Fibroblast of lung (primary cell): ENCODE data around the gene CCL7. TPM values are rescaled to one million over a fixed set of nuclear protein-coding genes. Genes with fewer than 3 reads are reported as not detected.

Source experiments
- DNase-seq, 2 donors: peaks; one replicate each; pipeline versions ENCODE4 v3.0.0 to v3.0.0-alpha.2; 2010; ENCODE audit warnings: low read depth in 2 of 2
- H2AFZ ChIP-seq: 2 replicates; pipeline ENCODE4 v1.5.1; 2012; ENCODE audit warnings: low read length, control low read depth, inconsistent platforms
- H3K27ac ChIP-seq: 2 replicates; pipeline ENCODE4 v1.5.1; 2011; ENCODE audit warnings: low read length, control low read depth; ENCODE audit not compliant: insufficient read depth
- H3K27me3 ChIP-seq: 2 replicates; pipeline ENCODE4 v1.5.1; 2011; ENCODE audit warnings: mild to moderate bottlenecking, low read length; ENCODE audit not compliant: control insufficient read depth, insufficient read depth
- H3K36me3 ChIP-seq: 2 replicates; pipeline ENCODE4 v1.5.1; 2011; ENCODE audit warnings: low read length; ENCODE audit not compliant: control insufficient read depth, insufficient read depth
- H3K4me1 ChIP-seq: 2 replicates; pipeline ENCODE4 v1.5.1; 2011; ENCODE audit warnings: low read length; ENCODE audit not compliant: control insufficient read depth, insufficient read depth; ENCODE audit errors: extremely low read depth
- H3K4me2 ChIP-seq: 2 replicates; pipeline ENCODE4 v1.5.1; 2011; ENCODE audit warnings: low read length, control low read depth; ENCODE audit not compliant: insufficient read depth; ENCODE audit errors: extremely low read depth
- H3K4me3 ChIP-seq, 4 experiments: fragments of 200-600 bp in 1 of 4; sonication (generic) in 1 of 4; replicated peaks in 1 of 4; 2 replicates each; pipeline ENCODE4 v1.5.1; 2011 to 2016; ENCODE audit warnings: low read length in 4 of 4, low read depth in 3 of 4, mild to moderate bottlenecking in 3 of 4, control low read depth in 2 of 4, inconsistent platforms in 1 of 4, mixed read lengths in 1 of 4; ENCODE audit not compliant: insufficient read depth in 1 of 4; ENCODE audit errors: control extremely low read depth in 1 of 4
- H3K79me2 ChIP-seq: 2 replicates; pipeline ENCODE4 v1.5.1; 2012; ENCODE audit warnings: mild to moderate bottlenecking, low read length, inconsistent platforms; ENCODE audit not compliant: control insufficient read depth, insufficient read depth
- H3K9ac ChIP-seq: 2 replicates; pipeline ENCODE4 v1.5.1; 2011; ENCODE audit warnings: mild to moderate bottlenecking, low read length, control low read depth; ENCODE audit not compliant: insufficient read depth
- H3K9me3 ChIP-seq: 2 replicates; pipeline ENCODE4 v1.5.1; 2012; ENCODE audit warnings: low read depth, low read length; ENCODE audit not compliant: control insufficient read depth, insufficient read depth
- H4K20me1 ChIP-seq: 2 replicates; pipeline ENCODE4 v1.5.1; 2011; ENCODE audit warnings: low read length; ENCODE audit not compliant: control insufficient read depth, insufficient read depth; ENCODE audit errors: extremely low read depth
- EZH2 ChIP-seq: IDR thresholded peaks from 2 replicates; pipeline ENCODE4 v1.5.1; 2012; ENCODE audit warnings: low read length, control low read depth, mild to moderate bottlenecking; ENCODE audit errors: missing control alignments
- polyA plus RNA-seq, 2 donors: library from polyadenylated mRNA; depleted of rRNA in 1 of 2; stranded (reverse) in 1 of 2; unstranded in 1 of 2; fragments of >200 nt; gene quantifications; 2 replicates each; pipeline ENCODE4 v1.2.1, GENCODE V29; 2011 to 2012; ENCODE audit warnings: missing spikeins in 1 of 2
- total RNA-seq: library from RNA; depleted of rRNA; stranded (reverse); fragments of >200 nt; gene quantifications from 2 replicates; pipeline ENCODE4 v1.2.1, GENCODE V29; 2014
- TF ChIP-seq, protein P1 (sequence below), 2 donors: IDR thresholded peaks in 1 of 2; conservative IDR thresholded peaks in 1 of 2; 1 replicate in 1 of 2; 2 replicates in 1 of 2; pipeline ENCODE4 v1.5.1; 2011 to 2012; ENCODE audit warnings: low read length in 2 of 2, control low read depth in 1 of 2, inconsistent platforms in 1 of 2, low read depth in 1 of 2, mild to moderate bottlenecking in 1 of 2

The CCL7 gene
- total and polyA plus RNA-seq, 2 donors (not counting 1 experiment from before 2014, with no cell fraction given) = 0.33 to 0.81 TPM

DNA sequence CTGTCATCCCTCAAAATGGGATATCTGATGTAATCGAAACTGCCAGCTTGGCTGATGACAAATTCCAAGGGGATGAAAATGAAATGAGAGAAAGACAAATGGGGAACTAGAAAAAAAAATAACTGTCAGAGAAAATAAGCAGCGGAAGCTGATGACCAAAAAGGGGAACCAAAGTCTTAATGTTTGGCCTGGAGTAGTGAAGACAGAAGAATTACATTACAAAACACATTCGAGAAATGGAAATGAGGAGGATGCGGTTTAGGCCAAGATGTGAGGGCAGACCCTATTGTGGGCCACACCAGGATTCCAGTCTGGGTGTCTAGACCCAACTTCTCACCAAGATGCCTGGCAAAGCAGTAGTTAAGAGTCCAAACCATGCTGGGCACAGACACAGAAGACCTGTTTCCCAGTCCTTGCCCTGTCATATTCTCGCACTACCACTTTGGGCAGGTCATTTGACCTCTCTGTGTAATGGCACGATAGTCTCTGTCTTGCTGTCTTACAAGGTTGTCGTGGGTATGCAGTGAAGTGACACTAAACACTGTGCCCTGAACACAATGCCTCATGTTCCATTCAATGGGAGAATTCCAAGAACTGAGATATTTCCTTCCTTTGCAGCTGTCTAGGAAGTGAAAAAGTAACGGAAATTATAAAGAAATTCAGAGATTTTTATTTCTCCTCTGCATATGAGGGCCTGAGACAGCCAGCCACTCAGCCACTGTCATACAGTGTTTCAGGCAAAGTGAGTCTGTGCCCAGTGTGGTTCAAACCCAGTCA is 27.2 kb upstream of the CCL7 start:
- H3K4me3 ChIP-seq = no peak overlapping the region
- no peak overlapping the region for H3K9ac ChIP-seq
- no peaks in the 10 kb centered on the region for H3K27me3 ChIP-seq
- no peaks in the 10 kb centered on the region for H3K9me3 ChIP-seq
- no peak overlapping the region for H2AFZ ChIP-seq
- DNase-seq = no peak
- no peak overlapping the region for H3K4me2 ChIP-seq
- TF ChIP-seq, protein P1, sequence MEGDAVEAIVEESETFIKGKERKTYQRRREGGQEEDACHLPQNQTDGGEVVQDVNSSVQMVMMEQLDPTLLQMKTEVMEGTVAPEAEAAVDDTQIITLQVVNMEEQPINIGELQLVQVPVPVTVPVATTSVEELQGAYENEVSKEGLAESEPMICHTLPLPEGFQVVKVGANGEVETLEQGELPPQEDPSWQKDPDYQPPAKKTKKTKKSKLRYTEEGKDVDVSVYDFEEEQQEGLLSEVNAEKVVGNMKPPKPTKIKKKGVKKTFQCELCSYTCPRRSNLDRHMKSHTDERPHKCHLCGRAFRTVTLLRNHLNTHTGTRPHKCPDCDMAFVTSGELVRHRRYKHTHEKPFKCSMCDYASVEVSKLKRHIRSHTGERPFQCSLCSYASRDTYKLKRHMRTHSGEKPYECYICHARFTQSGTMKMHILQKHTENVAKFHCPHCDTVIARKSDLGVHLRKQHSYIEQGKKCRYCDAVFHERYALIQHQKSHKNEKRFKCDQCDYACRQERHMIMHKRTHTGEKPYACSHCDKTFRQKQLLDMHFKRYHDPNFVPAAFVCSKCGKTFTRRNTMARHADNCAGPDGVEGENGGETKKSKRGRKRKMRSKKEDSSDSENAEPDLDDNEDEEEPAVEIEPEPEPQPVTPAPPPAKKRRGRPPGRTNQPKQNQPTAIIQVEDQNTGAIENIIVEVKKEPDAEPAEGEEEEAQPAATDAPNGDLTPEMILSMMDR (conservative IDR thresholded peaks at IDR 0.05 in 1 of 2, IDR thresholded peaks at IDR 0.05 in 1 of 2; ENCODE audit: low read depth in 1 of 2, low read length in 2 of 2) = no peak
- TF ChIP-seq EZH2 = no peak
- no peaks in the 10 kb centered on the region for H3K79me2 ChIP-seq
- no peaks in the 10 kb centered on the region for H4K20me1 ChIP-seq
- no peaks in the 10 kb centered on the region for H3K36me3 ChIP-seq
- no peak overlapping the region for H3K27ac ChIP-seq
- H3K4me1 ChIP-seq = no peaks in the 10 kb centered on the region

DNA sequence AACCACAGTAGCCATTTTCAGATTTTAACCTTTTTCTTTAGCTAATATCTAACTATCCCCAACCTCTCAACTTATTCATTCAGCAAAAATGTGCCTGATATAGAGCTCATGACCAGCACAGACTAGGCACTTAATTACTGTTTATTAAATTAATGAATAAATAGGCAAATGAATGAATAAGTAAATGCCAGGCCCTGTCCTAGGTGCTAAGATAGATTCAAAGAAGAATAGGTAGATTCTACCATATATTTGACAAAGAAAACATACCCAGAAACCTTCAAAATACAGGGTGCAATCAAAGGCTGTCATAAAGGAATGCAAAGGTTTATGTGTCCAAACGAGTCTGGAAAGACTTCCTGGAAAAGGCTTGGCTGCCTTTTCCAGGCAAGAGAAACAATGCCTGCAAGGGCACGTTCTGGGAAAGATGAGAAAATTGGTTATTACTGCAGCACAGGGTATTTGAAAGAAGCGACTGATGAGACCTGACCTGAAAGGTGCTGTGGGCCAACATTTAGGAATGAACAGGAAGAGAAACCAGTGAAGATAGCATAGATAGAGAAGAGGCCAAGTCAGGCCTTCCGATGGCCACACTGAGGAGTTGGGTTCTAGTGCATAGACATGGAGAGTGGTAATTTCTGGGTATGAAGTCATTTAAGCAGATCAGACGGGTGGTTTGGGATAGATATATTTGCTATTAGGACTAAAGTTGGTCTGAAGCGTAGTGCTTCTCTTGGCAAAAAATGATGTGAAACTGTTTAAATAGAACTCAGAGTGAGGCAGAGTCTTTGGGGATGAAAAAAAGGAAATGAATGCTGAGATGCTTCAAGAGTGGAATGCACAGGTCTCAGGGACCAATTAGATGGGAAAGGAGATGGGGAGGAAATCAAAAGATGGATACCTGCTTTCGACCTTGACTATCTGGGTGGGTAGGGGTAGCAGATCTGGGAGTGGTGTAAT is 26.4 kb upstream of the CCL7 start:
- DNase-seq = no peak

More for the DNA sequence above, 26.4 kb upstream of the CCL7 start:
- TF ChIP-seq, protein P1 (conservative IDR thresholded peaks at IDR 0.05 in 1 of 2, IDR thresholded peaks at IDR 0.05 in 1 of 2; ENCODE audit: low read depth in 1 of 2, low read length in 2 of 2) = no peak
- no peak for TF ChIP-seq EZH2
- H2AFZ ChIP-seq = no peak overlapping the region
- no peaks in the 10 kb centered on the region for H4K20me1 ChIP-seq
- no peaks in the 10 kb centered on the region for H3K9me3 ChIP-seq
- no peak overlapping the region for H3K4me3 ChIP-seq
- no peak overlapping the region for H3K27ac ChIP-seq
- peaks cover 2% of the 10 kb centered on the region for H3K4me1 ChIP-seq
- H3K36me3 ChIP-seq = no peaks in the 10 kb centered on the region
- no peak overlapping the region for H3K4me2 ChIP-seq
- no peak overlapping the region for H3K9ac ChIP-seq
- H3K79me2 ChIP-seq = no peaks in the 10 kb centered on the region
- H3K27me3 ChIP-seq = no peaks in the 10 kb centered on the region
